ENCODE results near the gene SIPA1L3. TPM values are rescaled to one million over a fixed set of nuclear protein-coding genes. Genes with fewer than 3 reads are reported as not detected.

The SIPA1L3 gene
- total and polyA plus RNA-seq, 2 experiments from 2014 or later = 9.3 to 30.3 TPM

GRCh38 chr19:38044267-38045111 is 137.5 kb downstream of the SIPA1L3 start:
- DNase-seq (ENCODE audit: low read depth in 1 of 2, low spot score in 1 of 2) = no peak
- Histone ChIP-seq H3K36me3 (no peaks in the 10 kb centered on the region), H3K9me3 (ENCODE audit: low read depth) (no peaks in the 10 kb centered on the region), H3K4me1 (ENCODE audit: low read depth) (no peaks in the 10 kb centered on the region), H3K4me3 (no peak overlapping the region), H3K27me3 (no peaks in the 10 kb centered on the region), H3K27ac (no peak overlapping the region)
- no peak for TF ChIP-seq CTCF (IDR thresholded peaks at IDR 0.05; ENCODE audit: low read depth, low read length)

GRCh38 chr19:38045554-38046253 is 138.7 kb downstream of the SIPA1L3 start:
- TF ChIP-seq CTCF (IDR thresholded peaks at IDR 0.05; ENCODE audit: low read depth, low read length) = no peak
- Histone ChIP-seq H3K4me3 (no peak overlapping the region), H3K27ac (no peak overlapping the region), H3K9me3 (ENCODE audit: low read depth) (no peaks in the 10 kb centered on the region), H3K27me3 (no peaks in the 10 kb centered on the region), H3K36me3 (no peaks in the 10 kb centered on the region), H3K4me1 (ENCODE audit: low read depth) (no peaks in the 10 kb centered on the region)
- DNase-seq (ENCODE audit: low read depth in 1 of 2, low spot score in 1 of 2) = no peak

DNA sequence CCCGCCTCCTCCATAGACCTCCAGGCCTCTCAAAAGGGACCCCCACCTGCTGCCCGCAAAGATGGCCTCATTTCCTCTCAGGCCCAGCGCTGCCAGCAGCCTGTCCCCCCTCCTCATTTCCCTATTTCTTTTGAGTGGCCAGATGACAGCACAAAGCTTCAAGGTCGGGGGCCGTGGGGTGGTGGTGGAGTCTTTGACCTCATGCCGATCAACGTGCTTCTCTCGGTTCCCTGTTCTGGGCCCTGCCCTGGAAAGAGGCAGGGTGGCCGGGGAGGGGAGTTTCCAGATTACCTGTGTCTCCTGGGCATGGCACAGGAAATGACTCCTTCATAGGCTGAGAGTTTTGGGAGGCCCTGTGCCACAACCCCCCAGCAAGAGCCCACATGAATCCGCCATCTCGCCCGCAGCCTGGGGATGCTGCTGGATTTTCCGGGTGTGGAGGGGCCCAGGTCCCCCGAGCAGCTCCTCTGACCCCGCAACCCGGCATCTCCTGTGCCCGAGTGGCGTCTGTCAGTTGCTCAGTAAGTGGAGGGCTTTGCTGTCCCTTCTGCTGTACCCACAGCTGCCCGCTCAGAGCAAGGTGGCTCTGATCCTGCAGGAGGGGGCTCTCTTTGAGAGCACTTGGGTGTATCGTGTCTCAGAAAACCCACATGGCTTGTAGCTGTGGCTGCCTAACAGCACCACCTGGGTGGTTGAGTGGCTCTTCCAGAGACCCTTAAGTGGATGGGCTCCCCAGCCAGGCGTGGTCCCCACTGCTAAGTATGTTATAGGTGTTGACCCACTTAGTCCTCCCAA is 139.4 kb downstream of the SIPA1L3 start:
- Histone ChIP-seq H3K4me1 (ENCODE audit: low read depth) (no peaks in the 10 kb centered on the region), H3K36me3 (no peaks in the 10 kb centered on the region), H3K27me3 (no peaks in the 10 kb centered on the region), H3K9me3 (ENCODE audit: low read depth) (no peaks in the 10 kb centered on the region), H3K27ac (no peak overlapping the region), H3K4me3 (no peak overlapping the region)
- DNase-seq (ENCODE audit: low read depth in 1 of 2, low spot score in 1 of 2) = no peak
- TF ChIP-seq CTCF (IDR thresholded peaks at IDR 0.05; ENCODE audit: low read depth, low read length) = no peak

- no peak for TF ChIP-seq CTCF (IDR thresholded peaks at IDR 0.05; ENCODE audit: low read depth, low read length)
- Histone ChIP-seq H3K4me1 (ENCODE audit: low read depth) (no peaks in the 10 kb centered on the region), H3K27ac (no peak overlapping the region), H3K4me3 (no peak overlapping the region), H3K9me3 (ENCODE audit: low read depth) (no peaks in the 10 kb centered on the region), H3K36me3 (no peaks in the 10 kb centered on the region), H3K27me3 (no peaks in the 10 kb centered on the region)
- no peak for DNase-seq (ENCODE audit: low read depth in 1 of 2, low spot score in 1 of 2)
Measured at GRCh38 chr19:38047049-38047438, 140.0 kb downstream of the SIPA1L3 start.

DNA sequence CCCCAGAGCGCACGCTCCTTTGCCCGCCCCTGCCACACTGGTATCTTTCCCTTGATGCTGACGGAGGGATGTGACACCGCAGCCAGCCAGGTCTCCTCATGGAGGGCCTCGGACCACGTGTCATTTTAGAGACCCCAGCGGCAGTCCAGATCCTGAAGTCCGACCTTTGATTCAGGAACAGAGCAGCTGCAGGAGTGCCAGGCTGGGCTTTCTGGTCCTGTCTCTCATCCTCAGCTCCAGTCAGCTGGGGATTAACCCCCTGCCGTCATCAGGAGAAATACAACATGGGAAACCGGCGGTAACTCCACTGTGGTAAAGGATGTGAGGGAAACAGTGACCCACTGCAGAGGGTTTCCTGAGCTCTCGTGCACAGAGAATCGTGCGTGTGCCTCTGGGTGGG is 140.6 kb downstream of the SIPA1L3 start:
- Histone ChIP-seq H3K9me3 (ENCODE audit: low read depth) (no peaks in the 10 kb centered on the region), H3K4me1 (ENCODE audit: low read depth) (no peaks in the 10 kb centered on the region), H3K27me3 (no peaks in the 10 kb centered on the region), H3K27ac (no peak overlapping the region), H3K36me3 (no peaks in the 10 kb centered on the region), H3K4me3 (no peak overlapping the region)
- TF ChIP-seq CTCF (IDR thresholded peaks at IDR 0.05; ENCODE audit: low read depth, low read length) = no peak
- no peak for DNase-seq (ENCODE audit: low read depth in 1 of 2, low spot score in 1 of 2)
